AG04450 (cell line): ENCODE data around the gene AUTS2. TPM values are rescaled to one million over a fixed set of nuclear protein-coding genes. Genes with fewer than 3 reads are reported as not detected.

Experiments
- CTCF ChIA-PET: fragments of 300-600, 350-600 bp; formaldehyde crosslinking; extraction: SDS; loops from one replicate; lab custom pipeline; 2022; ENCODE audit warnings: antibody characterized with exemption, inconsistent platforms; lab: Charles Lee
- POLR2A ChIA-PET: fragments of 350-600 bp; formaldehyde crosslinking; extraction: SDS; loops from one replicate; lab custom pipeline; 2021; ENCODE audit warnings: antibody characterized with exemption, inconsistent platforms; lab: Yijun Ruan, JAX
- DNase-seq: peaks from one replicate; pipeline ENCODE4 v3.0.0-alpha.2; 2011; ENCODE audit warnings: low read depth, low spot score
- H3K27ac ChIP-seq: one replicate; pipeline ENCODE4 v1.5.1; 2012; ENCODE audit warnings: low read depth, low read length, control low read depth
- H3K27me3 ChIP-seq: one replicate; pipeline ENCODE4 v1.6.0; 2012; ENCODE audit warnings: low read length; ENCODE audit not compliant: control insufficient read depth, insufficient read depth
- H3K4me3 ChIP-seq: 2 replicates; pipeline ENCODE4 v1.5.1; 2011; ENCODE audit warnings: mild to moderate bottlenecking, low read depth, low read length, control low read depth
- H3K9me3 ChIP-seq: 2 replicates; pipeline ENCODE4 v1.5.1; 2012; ENCODE audit warnings: low read length; ENCODE audit not compliant: control insufficient read depth, insufficient read depth
- CTCF ChIP-seq: IDR thresholded peaks from 2 replicates; pipeline ENCODE4 v1.5.1; 2011; ENCODE audit warnings: low read depth, low read length, control low read depth, inconsistent platforms
- polyA plus RNA-seq: library from polyadenylated mRNA; depleted of rRNA; stranded (reverse); fragments of >200 nt; gene quantifications from 2 replicates; pipeline ENCODE4 v1.2.3, GENCODE V29; 2011

Gene AUTS2
- polyA plus RNA-seq, 1 experiment = 1.5 TPM

DNA sequence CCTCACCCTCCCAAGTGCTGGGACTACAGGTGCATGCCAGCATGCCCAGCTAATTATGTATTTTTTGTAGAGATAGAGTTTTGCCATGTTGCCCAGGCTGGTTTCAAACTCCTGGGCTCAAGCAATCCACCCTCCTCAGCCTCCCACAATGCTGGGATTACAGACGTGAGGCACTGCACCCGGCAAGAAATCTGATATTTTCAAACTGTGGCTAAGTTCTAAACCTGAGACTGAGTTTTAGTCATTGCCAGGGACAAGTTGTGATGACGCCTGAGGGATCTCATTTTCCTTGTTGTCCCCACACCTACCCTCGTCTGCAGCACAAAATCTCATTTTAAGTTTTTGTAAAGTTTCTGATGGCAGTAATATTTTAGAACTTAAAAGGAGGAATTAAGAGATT, 9.8 kb downstream of the AUTS2 start:
- Histone ChIP-seq H3K27ac (no peak overlapping the region), H3K27me3 (no peaks in the 10 kb centered on the region), H3K4me3 (no peak overlapping the region), H3K9me3 (no peaks in the 10 kb centered on the region)
- POLR2A ChIA-PET = no interaction called here
- CTCF ChIA-PET = no interaction called here
- no peak for TF ChIP-seq CTCF
- DNase-seq = no peak

DNA sequence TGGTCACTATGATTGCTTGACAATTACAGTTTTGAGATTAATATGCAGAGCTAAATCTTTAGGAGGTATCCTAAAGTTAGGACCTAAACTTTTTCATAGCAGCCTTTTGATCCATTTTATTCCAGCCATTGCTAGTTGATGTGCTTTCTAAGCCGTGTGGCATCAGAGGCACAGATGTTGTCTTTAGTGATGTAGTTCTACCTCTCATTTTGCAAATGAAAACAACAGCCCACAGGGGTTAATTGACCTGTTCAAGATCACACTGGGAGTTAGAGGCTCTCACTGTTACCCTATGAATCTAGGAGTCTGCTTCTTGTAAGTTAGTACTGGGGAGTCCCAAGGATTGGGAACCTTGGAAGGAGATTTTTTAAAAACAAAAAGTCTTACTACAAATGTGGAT, 10.6 kb downstream of the AUTS2 start:
- no peaks in the 10 kb centered on the region for H3K9me3 ChIP-seq
- no peak for DNase-seq
- H3K27ac ChIP-seq = no peak overlapping the region
- ChIA-PET CTCF (no interaction called here), POLR2A (no interaction called here)
- TF ChIP-seq CTCF = no peak
- H3K27me3 ChIP-seq = no peaks in the 10 kb centered on the region
- no peak overlapping the region for H3K4me3 ChIP-seq

GRCh38 chr7:69609541-69610373, 11.5 kb downstream of the AUTS2 start:
- POLR2A ChIA-PET = no interaction called here
- no peak overlapping the region for H3K27ac ChIP-seq
- no peaks in the 10 kb centered on the region for H3K9me3 ChIP-seq
- TF ChIP-seq CTCF = no peak
- DNase-seq = no peak
- no peaks in the 10 kb centered on the region for H3K27me3 ChIP-seq
- CTCF ChIA-PET = no interaction called here
- H3K4me3 ChIP-seq = no peak overlapping the region

DNA sequence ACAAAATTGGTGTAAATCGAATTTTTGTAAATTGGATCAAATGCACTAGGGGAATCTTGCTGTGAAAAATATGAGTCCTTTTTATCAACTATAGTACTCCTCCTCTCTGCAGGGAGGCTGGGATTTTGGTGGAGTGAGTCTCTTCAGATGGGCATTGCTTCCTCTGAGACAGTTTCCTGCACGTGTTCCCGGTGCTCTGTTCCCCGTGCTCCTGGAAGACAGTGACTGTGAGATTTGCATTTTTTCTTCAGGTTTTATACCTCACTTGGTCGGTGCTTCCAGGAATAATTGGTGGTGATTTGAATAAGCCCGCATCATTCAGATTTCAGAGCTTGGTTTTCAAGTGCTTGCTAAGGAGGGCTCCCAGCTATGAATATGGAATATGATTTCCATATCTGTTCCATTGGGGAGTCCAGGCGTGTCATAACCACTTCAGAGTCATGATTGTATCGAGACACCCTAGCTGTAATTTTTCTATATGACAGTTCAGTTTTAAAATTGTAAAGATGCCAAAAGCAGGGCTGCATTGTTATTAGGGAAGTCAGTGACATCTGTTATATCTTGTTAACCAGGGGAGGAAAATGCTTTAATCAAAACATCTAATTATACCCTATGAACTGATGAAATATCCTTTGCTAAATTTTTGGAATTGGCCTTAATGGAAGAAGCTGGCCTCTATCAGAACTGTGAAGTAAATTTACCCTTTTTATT, 12.3 kb downstream of the AUTS2 start:
- no peak for DNase-seq
- Histone ChIP-seq H3K9me3 (no peaks in the 10 kb centered on the region), H3K4me3 (no peak overlapping the region), H3K27ac (no peak overlapping the region), H3K27me3 (no peaks in the 10 kb centered on the region)
- ChIA-PET POLR2A (no interaction called here), CTCF (no interaction called here)
- TF ChIP-seq CTCF = no peak

- no peaks in the 10 kb centered on the region for H3K27me3 ChIP-seq
Measured at GRCh38 chr7:69612981-69613380, 14.7 kb downstream of the AUTS2 start.

More at GRCh38 chr7:69612981-69613380, 14.7 kb downstream of the AUTS2 start:
- TF ChIP-seq CTCF = no peak
- POLR2A ChIA-PET = no interaction called here
- H3K9me3 ChIP-seq = no peaks in the 10 kb centered on the region
- H3K4me3 ChIP-seq = no peak overlapping the region
- no peak for DNase-seq
- CTCF ChIA-PET = interaction anchor here (0.5 kb wide), 1 partner anchor 46 kb away, joined by 4 read pairs; no protein-coding TSS in a partner anchor
- H3K27ac ChIP-seq = no peak overlapping the region
